PFSK-1 (cell line): ENCODE data around the gene BRINP3.

Experiments used
- FOXP2 ChIP-seq: optimal IDR thresholded peaks from 2 replicates; pipeline ENCODE3; 2011; ENCODE audit warnings: borderline replicate concordance, control low read depth, inconsistent platforms; ENCODE audit not compliant: insufficient read depth; ENCODE audit errors: extremely low read length, extremely low read depth
- POLR2AphosphoS5 ChIP-seq: IDR thresholded peaks from 2 replicates; pipeline ENCODE4 v1.6.1; 2012; ENCODE audit warnings: low read depth, mild to moderate bottlenecking, control low read depth, low read length, moderate library complexity
- REST ChIP-seq, 2 experiments: IDR thresholded peaks; 2 replicates each; pipeline versions ENCODE4 v1.6.1 to v1.8.0; 2011 to 2012; ENCODE audit warnings: low read depth in 2 of 2, low read length in 2 of 2, control low read depth in 1 of 2, inconsistent platforms in 1 of 2, mild to moderate bottlenecking in 1 of 2, moderate library complexity in 1 of 2; ENCODE audit not compliant: insufficient read depth in 1 of 2
- SIN3A ChIP-seq: IDR thresholded peaks from 2 replicates; pipeline ENCODE4 v1.6.1; 2012; ENCODE audit warnings: mild to moderate bottlenecking, low read length, moderate library complexity, borderline replicate concordance; ENCODE audit not compliant: insufficient read depth
- TAF1 ChIP-seq: IDR thresholded peaks from 2 replicates; pipeline ENCODE4 v1.6.1; 2012; ENCODE audit warnings: low read length, control low read depth, borderline replicate concordance; ENCODE audit not compliant: insufficient read depth

The BRINP3 gene

GRCh38 chr1:190176776-190177175, 300.9 kb downstream of the BRINP3 start:
- no peak for TF ChIP-seq POLR2AphosphoS5
- no peak for TF ChIP-seq REST (IDR thresholded peaks at IDR 0.05; ENCODE audit: insufficient read depth in 1 of 2, low read depth in 2 of 2, low read length in 2 of 2)
- TF ChIP-seq TAF1: no peak
- no peak for TF ChIP-seq SIN3A
- TF ChIP-seq FOXP2: no peak

- TF ChIP-seq TAF1: no peak
- TF ChIP-seq SIN3A: no peak
- no peak for TF ChIP-seq FOXP2
- TF ChIP-seq POLR2AphosphoS5: no peak
- no peak for TF ChIP-seq REST (IDR thresholded peaks at IDR 0.05; ENCODE audit: insufficient read depth in 1 of 2, low read depth in 2 of 2, low read length in 2 of 2)
Measured at GRCh38 chr1:190175320-190175719, 302.3 kb downstream of the BRINP3 start.

- TF ChIP-seq TAF1: no peak
- no peak for TF ChIP-seq REST (IDR thresholded peaks at IDR 0.05; ENCODE audit: insufficient read depth in 1 of 2, low read depth in 2 of 2, low read length in 2 of 2)
- no peak for TF ChIP-seq POLR2AphosphoS5
- no peak for TF ChIP-seq FOXP2
- TF ChIP-seq SIN3A: no peak
Measured at GRCh38 chr1:190172651-190173430, 304.8 kb downstream of the BRINP3 start.

GRCh38 chr1:190170321-190170720, 307.3 kb downstream of the BRINP3 start:
- TF ChIP-seq SIN3A: no peak
- TF ChIP-seq FOXP2: no peak
- TF ChIP-seq POLR2AphosphoS5: no peak
- TF ChIP-seq TAF1: no peak
- no peak for TF ChIP-seq REST (IDR thresholded peaks at IDR 0.05; ENCODE audit: insufficient read depth in 1 of 2, low read depth in 2 of 2, low read length in 2 of 2)
